Measurements from ENCODE around the gene FAM124A. TPM values are rescaled to one million over a fixed set of nuclear protein-coding genes. Genes with fewer than 3 reads are reported as not detected.

The FAM124A gene
- total and polyA plus RNA-seq, 5 donors = 4.2 to 10.7 (median 8.6) TPM

- Histone ChIP-seq H3K4me1 (ENCODE audit: control insufficient read depth, insufficient read depth, low read length) (peaks cover 3% of the 10 kb centered on the region), H3K4me3 (ENCODE audit: low read length) (no peak overlapping the region), H3K9me3 (ENCODE audit: control insufficient read depth, low read length) (no peaks in the 10 kb centered on the region), H3K27me3 (ENCODE audit: control insufficient read depth, insufficient read depth) (no peaks in the 10 kb centered on the region), H3K27ac (ENCODE audit: low read length) (no peak overlapping the region)
- WGBS = 91% methylated on average over 2 of the region's 2 CpGs
- ATAC-seq (no peak), DNase-seq (no peak)
- intact Hi-C loops (cut with DNase I) = no loop called here
These were observed 89.0 kb downstream of the FAM124A start for GRCh38 chr13:51311231-51311630.

- ATAC-seq (no peak), DNase-seq (no peak)
- Histone ChIP-seq H3K4me1 (ENCODE audit: control insufficient read depth, insufficient read depth, low read length) (peaks cover 3% of the 10 kb centered on the region), H3K27ac (ENCODE audit: low read length) (no peak overlapping the region), H3K9me3 (ENCODE audit: control insufficient read depth, low read length) (no peaks in the 10 kb centered on the region), H3K4me3 (ENCODE audit: low read length) (no peak overlapping the region), H3K27me3 (ENCODE audit: control insufficient read depth, insufficient read depth) (no peaks in the 10 kb centered on the region)
- 93% methylated on average over 5 of the region's 5 CpGs for WGBS
- intact Hi-C loops (cut with DNase I) = no loop called here
These were observed 89.8 kb downstream of the FAM124A start for GRCh38 chr13:51311957-51312520.

- no peaks in the 10 kb centered on the region for H3K9me3 ChIP-seq (ENCODE audit: control insufficient read depth, low read length)
- ATAC-seq = peak in 1 of 2 donors; percentile 52
- no peak overlapping the region for H3K27ac ChIP-seq (ENCODE audit: low read length)
- DNase-seq = no peak
- H3K4me1 ChIP-seq (ENCODE audit: control insufficient read depth, insufficient read depth, low read length) = peaks cover 3% of the 10 kb centered on the region
- WGBS = 66% methylated on average over 1 of the region's 1 CpG
- no peak overlapping the region for H3K4me3 ChIP-seq (ENCODE audit: low read length)
- no peaks in the 10 kb centered on the region for H3K27me3 ChIP-seq (ENCODE audit: control insufficient read depth, insufficient read depth)
- intact Hi-C loops (cut with DNase I) = no loop called here
These were observed 91.4 kb downstream of the FAM124A start for GRCh38 chr13:51313619-51314018.

- Histone ChIP-seq H3K9me3 (ENCODE audit: control insufficient read depth, low read length) (no peaks in the 10 kb centered on the region), H3K4me1 (ENCODE audit: control insufficient read depth, insufficient read depth, low read length) (peaks cover 3% of the 10 kb centered on the region), H3K27ac (ENCODE audit: low read length) (no peak overlapping the region), H3K4me3 (ENCODE audit: low read length) (no peak overlapping the region), H3K27me3 (ENCODE audit: control insufficient read depth, insufficient read depth) (no peaks in the 10 kb centered on the region)
- intact Hi-C loops (cut with DNase I) = no loop called here
- DNase-seq (no peak), ATAC-seq (no peak)
- 84% methylated on average over 1 of the region's 1 CpG for WGBS
These were observed 95.1 kb downstream of the FAM124A start for GRCh38 chr13:51317262-51317661.

GRCh38 chr13:51318015-51318414, 95.8 kb downstream of the FAM124A start:
- 97% methylated on average over 2 of the region's 2 CpGs for WGBS
- intact Hi-C loops (cut with DNase I) = no loop called here

GRCh38 chr13:51318876-51319275, 96.7 kb downstream of the FAM124A start:
- H3K27ac ChIP-seq (ENCODE audit: low read length) = no peak overlapping the region
- no peaks in the 10 kb centered on the region for H3K27me3 ChIP-seq (ENCODE audit: control insufficient read depth, insufficient read depth)
- ATAC-seq = no peak
- H3K4me3 ChIP-seq (ENCODE audit: low read length) = no peak overlapping the region
- intact Hi-C loops (cut with DNase I) = no loop called here
- peaks cover 3% of the 10 kb centered on the region for H3K4me1 ChIP-seq (ENCODE audit: control insufficient read depth, insufficient read depth, low read length)
- 84% methylated on average over 3 of the region's 3 CpGs for WGBS
- DNase-seq = no peak
- no peaks in the 10 kb centered on the region for H3K9me3 ChIP-seq (ENCODE audit: control insufficient read depth, low read length)

More at GRCh38 chr13:51318015-51318414, 95.8 kb downstream of the FAM124A start:
- DNase-seq = no peak
- Histone ChIP-seq H3K27me3 (ENCODE audit: control insufficient read depth, insufficient read depth) (no peaks in the 10 kb centered on the region), H3K4me1 (ENCODE audit: control insufficient read depth, insufficient read depth, low read length) (peaks cover 3% of the 10 kb centered on the region), H3K9me3 (ENCODE audit: control insufficient read depth, low read length) (no peaks in the 10 kb centered on the region), H3K4me3 (ENCODE audit: low read length) (no peak overlapping the region), H3K27ac (ENCODE audit: low read length) (no peak overlapping the region)
- no peak for ATAC-seq

GRCh38 chr13:51321836-51322235, 99.6 kb downstream of the FAM124A start:
- intact Hi-C loops (cut with DNase I) = no loop called here
- Histone ChIP-seq H3K4me1 (ENCODE audit: control insufficient read depth, insufficient read depth, low read length) (no peaks in the 10 kb centered on the region), H3K27me3 (ENCODE audit: control insufficient read depth, insufficient read depth) (no peaks in the 10 kb centered on the region), H3K4me3 (ENCODE audit: low read length) (no peak overlapping the region), H3K27ac (ENCODE audit: low read length) (no peak overlapping the region), H3K9me3 (ENCODE audit: control insufficient read depth, low read length) (no peaks in the 10 kb centered on the region)
- 66% methylated on average over 2 of the region's 2 CpGs for WGBS
- DNase-seq = no peak
- no peak for ATAC-seq

GRCh38 chr13:51322826-51323225, 100.6 kb downstream of the FAM124A start:
- Histone ChIP-seq H3K4me1 (ENCODE audit: control insufficient read depth, insufficient read depth, low read length) (no peaks in the 10 kb centered on the region), H3K27ac (ENCODE audit: low read length) (no peak overlapping the region), H3K9me3 (ENCODE audit: control insufficient read depth, low read length) (no peaks in the 10 kb centered on the region), H3K27me3 (ENCODE audit: control insufficient read depth, insufficient read depth) (no peaks in the 10 kb centered on the region), H3K4me3 (ENCODE audit: low read length) (no peak overlapping the region)
- WGBS = 84% methylated on average over 3 of the region's 3 CpGs
- DNase-seq (no peak), ATAC-seq (no peak)
- intact Hi-C loops (cut with DNase I) = no loop called here

GRCh38 chr13:51323824-51324511, 101.8 kb downstream of the FAM124A start:
- H3K4me1 ChIP-seq (ENCODE audit: control insufficient read depth, insufficient read depth, low read length) = no peaks in the 10 kb centered on the region
- intact Hi-C loops (cut with DNase I) = no loop called here
- 85% methylated on average over 5 of the region's 5 CpGs for whole genome bisulfite sequencing

GRCh38 chr13:51324714-51325420, 102.7 kb downstream of the FAM124A start:
- 85% methylated on average over 14 of the region's 14 CpGs for WGBS
- DNase-seq (no peak), ATAC-seq (no peak)
- Histone ChIP-seq H3K27me3 (ENCODE audit: control insufficient read depth, insufficient read depth) (no peaks in the 10 kb centered on the region), H3K4me1 (ENCODE audit: control insufficient read depth, insufficient read depth, low read length) (no peaks in the 10 kb centered on the region), H3K4me3 (ENCODE audit: low read length) (no peak overlapping the region), H3K27ac (ENCODE audit: low read length) (no peak overlapping the region), H3K9me3 (ENCODE audit: control insufficient read depth, low read length) (no peaks in the 10 kb centered on the region)
- intact Hi-C loops (cut with DNase I) = no loop called here

More at GRCh38 chr13:51323824-51324511, 101.8 kb downstream of the FAM124A start:
- no peak for DNase-seq
- Histone ChIP-seq H3K4me3 (ENCODE audit: low read length) (no peak overlapping the region), H3K27ac (ENCODE audit: low read length) (no peak overlapping the region), H3K27me3 (ENCODE audit: control insufficient read depth, insufficient read depth) (no peaks in the 10 kb centered on the region), H3K9me3 (ENCODE audit: control insufficient read depth, low read length) (no peaks in the 10 kb centered on the region)
- peak in 1 of 2 donors; percentile 27 for ATAC-seq

- Histone ChIP-seq H3K27ac (ENCODE audit: low read length) (no peak overlapping the region), H3K4me1 (ENCODE audit: control insufficient read depth, insufficient read depth, low read length) (peaks cover 2% of the 10 kb centered on the region), H3K27me3 (ENCODE audit: control insufficient read depth, insufficient read depth) (no peaks in the 10 kb centered on the region), H3K4me3 (ENCODE audit: low read length) (no peak overlapping the region), H3K9me3 (ENCODE audit: control insufficient read depth, low read length) (no peaks in the 10 kb centered on the region)
- DNase-seq = no peak
- intact Hi-C loops (cut with DNase I) = no loop called here
- 92% methylated on average over 6 of the region's 6 CpGs for WGBS
- ATAC-seq = no peak
These were observed 103.6 kb downstream of the FAM124A start for GRCh38 chr13:51325837-51326236.
